ENCODE measurements around the gene TEX26.

- TF ChIP-seq CTCF (IDR thresholded peaks at IDR 0.05; ENCODE audit: low read depth, low read length, missing input control) (no peak), MAX (IDR thresholded peaks at IDR 0.05) (no peak), FOXA2 (IDR thresholded peaks at IDR 0.05) (no peak), RXRA (IDR thresholded peaks at IDR 0.05) (no peak), NR2F2 (IDR thresholded peaks at IDR 0.05) (no peak), RAD21 (IDR thresholded peaks at IDR 0.05) (no peak), REST (IDR thresholded peaks at IDR 0.05) (no peak), JUND (IDR thresholded peaks at IDR 0.05) (no peak), FOXA1 (IDR thresholded peaks at IDR 0.05) (no peak), EGR1 (IDR thresholded peaks at IDR 0.05; ENCODE audit: low read depth in 2 of 2) (no peak), YY1 (IDR thresholded peaks at IDR 0.05) (no peak), TAF1 (conservative IDR thresholded peaks at IDR 0.05) (no peak)
These were observed 41.9 kb downstream of the TEX26 start for GRCh38 chr13:30974350-30974749.

Data from liver (tissue), 3 donors.